Skin epidermis (tissue), 12 donors: Measurements from ENCODE around the gene ZNF438.
"Not testable (repeated sequence)": the region's sequence is repeated elsewhere in the genome, so short reads cannot be mapped to it uniquely, and the experiment has no call there.

Source experiments
- H3K27ac ChIP-seq, 21 experiments: fragments of 200-600 bp; sonication (generic) in 11 of 21; one replicate each; pipeline ENCODE4 v1.5.0; 2020; ENCODE audit warnings: mild to moderate bottlenecking in 3 of 21, inconsistent platforms in 2 of 21, moderate library complexity in 2 of 21
- H3K4me3 ChIP-seq, 7 experiments: fragments of 200-600 bp; sonication (generic) in 2 of 7; one replicate each; pipeline ENCODE4 v1.5.0; 2020; ENCODE audit warnings: inconsistent platforms in 2 of 7, mild to moderate bottlenecking in 2 of 7, moderate library complexity in 1 of 7

The ZNF438 gene

DNA sequence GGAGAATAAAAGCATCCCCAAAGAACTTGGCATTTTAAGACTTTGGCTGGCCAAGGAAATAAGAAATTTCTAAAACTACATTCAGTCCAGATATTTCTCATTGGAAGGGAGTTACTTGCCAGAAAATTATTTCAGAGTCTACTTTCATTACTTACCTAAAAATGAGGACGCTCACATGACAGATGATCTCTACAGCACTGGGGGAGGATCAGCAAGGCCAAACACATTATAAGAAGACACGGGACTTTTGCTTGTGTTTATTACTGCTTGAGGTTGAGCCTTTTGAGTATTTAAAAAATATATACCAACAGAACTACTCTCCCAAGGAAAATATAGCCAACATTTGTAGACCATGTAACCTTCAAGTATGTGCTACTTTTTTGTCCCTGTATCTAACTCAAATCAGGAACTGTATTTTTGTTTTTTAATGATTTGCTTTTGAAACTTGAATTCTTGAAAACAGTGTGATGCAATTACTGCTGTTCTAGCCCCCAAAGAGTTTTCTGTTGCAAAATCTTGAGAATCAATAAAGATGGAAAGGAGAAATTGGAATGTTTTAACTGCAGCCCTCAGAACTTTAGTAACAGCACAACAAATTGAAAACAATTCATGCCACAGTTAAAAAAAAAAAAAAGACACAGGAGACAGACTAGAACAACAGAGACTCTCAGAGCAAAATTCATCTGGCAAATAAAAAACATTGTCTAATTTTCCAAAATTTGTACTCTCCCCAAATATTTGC, 128.1 kb downstream of the ZNF438 start:
- H3K4me3 ChIP-seq: no peak overlapping the region
- H3K27ac ChIP-seq: peak overlapping the region in 4 of 21 experiments; percentile 14 to 54 (median 26)

- Histone ChIP-seq H3K27ac (peak overlapping the region in 3 of 21 experiments; percentile 24 to 54 (median 27)), H3K4me3 (no peak overlapping the region)
These were observed 128.9 kb downstream of the ZNF438 start for GRCh38 chr10:30902621-30903396.

- H3K4me3 ChIP-seq, H3K27ac ChIP-seq: not testable (repeated sequence)
These were observed 130.2 kb downstream of the ZNF438 start for GRCh38 chr10:30901487-30901886.

GRCh38 chr10:30898964-30899363, 132.7 kb downstream of the ZNF438 start:
- Histone ChIP-seq H3K4me3 (no peak overlapping the region), H3K27ac (no peak overlapping the region)

DNA sequence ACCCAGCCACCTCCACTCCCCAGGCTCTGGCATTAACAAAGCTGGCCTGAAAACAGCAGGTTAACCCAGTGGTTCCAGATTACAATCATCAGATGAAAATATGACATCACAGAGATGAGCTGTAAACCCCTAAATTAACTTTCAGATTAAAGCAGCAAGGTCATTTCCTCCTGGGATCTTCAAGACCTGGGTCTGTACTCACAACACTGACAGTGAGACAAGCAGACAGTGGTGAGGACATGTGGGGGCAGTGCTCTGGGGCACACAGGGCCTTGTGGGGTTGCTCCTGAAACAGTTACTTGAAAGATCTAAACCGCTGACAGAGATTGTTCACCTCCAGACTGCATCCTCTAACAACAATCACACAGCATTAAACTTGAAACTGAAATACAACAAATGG, 134.1 kb downstream of the ZNF438 start:
- no peak overlapping the region for H3K27ac ChIP-seq
- H3K4me3 ChIP-seq: no peak overlapping the region

DNA sequence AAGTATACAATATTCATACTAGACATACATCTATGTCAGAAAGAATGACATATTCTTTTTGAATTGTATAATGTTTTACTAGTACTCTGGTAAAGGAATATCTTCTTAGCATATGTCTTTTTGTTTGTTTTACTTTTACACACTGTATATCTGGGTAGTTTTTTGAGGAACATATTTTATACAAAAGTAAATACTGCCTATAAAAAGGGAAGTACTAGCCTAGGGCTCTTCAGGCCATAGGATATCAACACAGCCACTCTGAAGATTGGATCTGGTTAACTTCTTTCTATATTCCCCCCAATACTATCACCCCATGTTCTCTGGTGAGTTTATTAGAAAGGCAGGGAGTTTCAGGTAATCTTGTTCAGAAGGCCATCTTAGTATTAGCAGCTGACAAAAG, 134.6 kb downstream of the ZNF438 start:
- no peak overlapping the region for H3K27ac ChIP-seq
- H3K4me3 ChIP-seq: no peak overlapping the region

DNA sequence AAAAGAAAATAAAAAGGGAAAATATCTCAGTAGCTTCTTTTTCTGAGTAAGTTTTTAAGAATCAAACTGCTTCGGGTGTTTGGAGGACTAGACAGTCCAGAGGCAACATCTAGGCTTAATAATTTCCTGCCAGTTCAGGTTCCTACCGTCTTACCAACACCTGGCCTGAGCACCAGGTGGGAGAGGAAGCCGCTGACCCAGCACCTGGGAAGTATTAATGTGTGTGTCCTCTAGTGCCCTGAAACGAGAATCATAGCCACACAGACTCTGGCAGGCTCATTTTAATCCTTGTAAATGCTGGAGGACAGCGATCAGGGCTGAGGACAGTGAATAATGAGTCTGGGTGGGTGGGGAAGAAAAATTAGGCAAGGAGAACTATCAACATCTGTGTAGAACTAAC, 137.4 kb downstream of the ZNF438 start:
- H3K27ac ChIP-seq: no peak overlapping the region

DNA sequence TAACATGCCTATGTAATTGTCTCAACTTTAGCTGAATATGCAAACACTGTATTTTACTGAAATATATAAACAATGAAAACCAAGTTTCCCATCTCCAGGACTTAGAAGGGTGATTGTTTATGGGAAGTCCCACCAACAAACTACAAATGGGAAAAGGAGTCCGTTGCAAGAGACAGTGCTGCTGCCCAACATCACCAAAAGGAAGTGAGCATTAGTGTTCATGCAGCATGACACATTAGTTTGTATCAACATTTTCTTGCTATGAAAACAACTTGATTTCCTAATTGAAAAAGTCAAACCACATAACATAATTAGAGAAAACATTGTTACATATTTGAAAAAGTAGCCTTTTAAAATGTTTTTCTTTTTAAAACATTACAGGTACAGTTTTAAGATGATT, 138.5 kb downstream of the ZNF438 start:
- Histone ChIP-seq H3K27ac (no peak overlapping the region), H3K4me3 (no peak overlapping the region)

More for the DNA sequence above, 137.4 kb downstream of the ZNF438 start:
- no peak overlapping the region for H3K4me3 ChIP-seq

GRCh38 chr10:30887839-30888238, 143.8 kb downstream of the ZNF438 start:
- Histone ChIP-seq H3K27ac (no peak overlapping the region), H3K4me3 (no peak overlapping the region)

- Histone ChIP-seq H3K27ac (no peak overlapping the region), H3K4me3 (no peak overlapping the region)
These were observed 146.2 kb downstream of the ZNF438 start for GRCh38 chr10:30885423-30885822.

DNA sequence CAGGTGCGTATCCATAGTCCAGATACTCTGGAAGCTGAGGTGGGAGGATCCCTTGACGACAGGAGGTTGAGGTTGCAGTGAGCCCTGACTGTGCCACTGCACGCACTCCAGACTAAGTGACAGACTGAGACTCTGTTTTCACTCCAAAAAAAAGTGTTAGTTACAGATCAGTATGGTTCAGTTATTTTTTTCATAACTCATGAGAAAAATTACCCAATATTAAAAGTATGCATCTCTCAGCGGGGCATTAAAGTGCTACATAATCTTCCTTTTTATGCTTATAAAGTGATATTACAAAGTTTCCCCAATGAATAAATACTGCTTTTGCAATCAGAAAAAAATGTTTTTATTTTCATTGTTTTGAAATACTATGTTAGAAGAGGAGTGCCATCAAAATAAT, 147.9 kb downstream of the ZNF438 start:
- H3K27ac ChIP-seq: no peak overlapping the region
- no peak overlapping the region for H3K4me3 ChIP-seq

DNA sequence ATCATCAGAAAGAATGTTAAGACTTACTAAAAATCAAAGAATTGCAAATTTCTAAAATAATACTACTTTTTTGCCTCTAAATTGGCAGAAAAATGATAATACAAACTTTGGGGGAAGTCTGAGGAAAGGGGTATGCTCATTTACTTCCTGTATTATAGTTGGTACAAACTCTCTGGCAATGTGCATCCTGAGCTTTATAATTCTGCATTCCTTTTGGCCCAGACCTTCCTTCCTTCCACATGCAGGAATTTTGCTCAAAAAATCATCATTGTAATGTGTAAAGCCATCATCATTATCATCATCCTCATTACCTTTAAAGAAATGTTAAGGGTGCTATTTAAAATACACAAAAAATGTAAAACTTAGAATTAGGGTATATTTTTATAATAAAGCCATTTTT, 148.5 kb downstream of the ZNF438 start:
- H3K4me3 ChIP-seq: no peak overlapping the region
- no peak overlapping the region for H3K27ac ChIP-seq

DNA sequence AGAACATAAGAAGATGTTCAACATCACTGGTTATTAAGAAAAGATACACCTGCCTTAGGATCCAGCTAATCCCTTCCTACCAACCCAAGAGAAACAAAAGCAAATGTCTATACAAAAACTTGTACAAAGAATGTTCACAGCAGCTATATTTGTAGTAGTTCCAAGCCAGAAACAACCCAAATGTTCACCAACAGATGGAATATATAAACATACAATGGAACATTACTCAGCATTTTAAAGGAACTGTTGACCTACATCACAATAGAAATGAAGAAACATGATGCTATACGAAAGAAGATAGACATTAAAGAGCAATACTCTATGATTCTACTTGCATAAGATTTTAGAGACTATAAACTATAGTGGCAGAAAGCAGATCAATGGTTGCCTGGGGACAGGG, 149.4 kb downstream of the ZNF438 start:
- no peak overlapping the region for H3K27ac ChIP-seq
- H3K4me3 ChIP-seq: no peak overlapping the region

- H3K27ac ChIP-seq: no peak overlapping the region
- no peak overlapping the region for H3K4me3 ChIP-seq
These were observed 152.7 kb downstream of the ZNF438 start for GRCh38 chr10:30878920-30879319.

DNA sequence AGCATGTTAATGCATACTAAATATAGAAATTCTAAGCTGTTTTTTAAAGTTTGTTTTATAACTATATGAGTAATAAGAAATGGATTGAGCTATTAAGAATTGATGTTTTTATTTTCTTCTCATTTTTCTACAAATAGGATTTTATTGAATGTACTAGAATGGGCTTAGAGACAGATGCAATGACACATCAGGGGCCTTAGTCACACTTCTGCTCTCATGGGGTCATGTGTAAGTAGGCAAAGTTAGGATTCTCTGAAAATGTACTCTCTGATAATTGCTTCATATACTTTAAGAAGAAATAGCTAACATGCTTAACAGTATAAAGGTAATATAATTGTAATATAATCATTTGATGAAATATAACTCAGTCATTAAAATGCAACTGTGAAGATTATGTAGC, 154.6 kb downstream of the ZNF438 start:
- Histone ChIP-seq H3K4me3 (no peak overlapping the region), H3K27ac (no peak overlapping the region)

DNA sequence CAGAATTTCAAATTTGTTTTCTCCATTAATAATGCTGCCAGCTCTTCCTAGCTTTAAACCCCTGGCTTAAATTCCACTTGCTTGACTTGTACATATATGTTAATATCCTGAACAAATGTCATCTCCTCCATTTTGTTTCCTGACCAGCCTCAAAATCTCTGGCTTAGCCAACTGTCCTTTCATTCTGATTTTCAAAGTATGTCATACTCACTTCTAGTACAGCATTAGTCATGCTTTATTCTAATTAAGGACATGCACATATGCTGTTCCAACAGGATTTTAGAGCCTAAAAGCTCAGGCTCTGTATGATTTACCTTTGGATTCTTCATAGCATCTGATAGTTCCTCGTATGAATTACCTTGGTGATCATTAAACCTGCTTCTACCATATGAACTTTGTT, 158.3 kb downstream of the ZNF438 start:
- no peak overlapping the region for H3K4me3 ChIP-seq
- no peak overlapping the region for H3K27ac ChIP-seq

DNA sequence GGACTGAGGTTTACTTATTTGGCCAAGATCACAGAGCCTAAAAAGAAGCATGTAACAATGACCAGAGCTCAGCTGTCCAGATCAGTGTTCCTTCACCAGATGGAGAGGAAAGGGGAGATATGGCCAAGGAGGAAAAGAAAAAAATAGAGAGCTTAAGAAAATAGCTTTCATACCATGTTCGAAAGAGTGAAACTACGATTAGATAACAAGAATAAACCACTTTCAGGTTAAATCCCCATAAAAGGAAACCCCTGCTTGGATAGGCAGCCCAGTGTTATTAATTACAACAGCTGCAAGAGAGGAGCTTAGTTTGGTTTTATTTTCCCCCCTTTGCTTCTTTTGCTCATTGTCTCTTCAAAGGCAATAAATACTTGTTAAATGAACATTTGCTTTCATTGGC, 160.8 kb downstream of the ZNF438 start:
- H3K27ac ChIP-seq: no peak overlapping the region
- H3K4me3 ChIP-seq: no peak overlapping the region

DNA sequence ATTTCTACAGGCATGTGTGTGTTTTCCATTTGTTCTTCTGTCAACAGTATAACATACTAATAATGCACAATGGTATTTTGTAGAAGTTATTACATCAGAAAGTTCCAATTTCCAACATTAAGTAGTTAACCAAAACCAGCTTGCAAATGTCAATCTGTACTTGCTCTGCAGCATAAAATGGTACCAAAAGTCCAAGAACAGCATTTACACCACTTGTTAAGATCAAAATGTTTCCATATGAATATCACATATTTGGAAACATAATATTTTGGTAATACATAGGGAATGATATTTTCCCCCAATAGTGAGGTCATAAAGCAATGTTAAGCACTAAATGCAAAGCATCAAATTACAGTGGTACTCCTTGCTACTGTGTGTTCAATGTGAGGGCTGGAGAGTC, 162.1 kb downstream of the ZNF438 start:
- no peak overlapping the region for H3K4me3 ChIP-seq
- no peak overlapping the region for H3K27ac ChIP-seq

DNA sequence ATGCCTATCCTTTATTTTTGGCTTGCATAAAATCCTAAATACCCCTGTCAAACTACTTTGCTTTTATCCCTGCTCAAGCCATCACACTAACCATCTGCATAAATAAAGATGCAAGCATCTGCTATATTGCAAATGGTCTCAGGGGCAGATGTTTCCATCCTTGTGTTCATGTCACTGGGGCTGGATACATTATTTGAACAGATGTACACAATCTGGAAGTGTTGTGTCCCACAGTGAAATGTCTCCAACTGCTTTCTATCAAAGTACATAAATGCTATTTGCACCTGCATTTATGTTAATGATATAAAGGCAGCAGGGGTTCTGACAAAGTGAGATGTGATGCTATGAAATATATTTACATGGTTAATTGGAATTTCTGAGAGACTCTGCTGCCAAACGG, 163.1 kb downstream of the ZNF438 start:
- no peak overlapping the region for H3K27ac ChIP-seq
- no peak overlapping the region for H3K4me3 ChIP-seq

DNA sequence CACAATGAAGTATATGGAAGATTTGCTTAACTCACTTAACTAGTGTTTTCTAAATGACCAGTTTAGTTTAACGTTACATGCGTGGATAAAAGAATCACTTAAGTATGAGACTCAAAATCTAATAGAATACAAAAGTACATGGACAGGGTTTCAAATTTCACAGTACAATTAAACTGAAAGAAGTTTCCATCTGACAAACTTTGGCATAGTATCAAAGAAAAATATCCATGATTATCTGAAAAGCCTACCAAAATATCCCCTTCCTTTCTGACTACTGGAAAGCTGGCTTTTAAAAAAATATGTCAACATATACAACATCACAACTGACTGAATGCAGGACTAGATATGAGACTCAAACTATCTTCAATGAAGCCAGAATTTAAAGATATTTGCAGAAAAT, 164.8 kb downstream of the ZNF438 start:
- H3K4me3 ChIP-seq: no peak overlapping the region
- no peak overlapping the region for H3K27ac ChIP-seq

GRCh38 chr10:30865141-30865926, 166.3 kb downstream of the ZNF438 start:
- Histone ChIP-seq H3K27ac (no peak overlapping the region), H3K4me3 (no peak overlapping the region)
